ENCODE data around the gene SLC22A23.
A peak's percentile ranks its signal among the peaks of the same experiment; 100 is the strongest.

SLC22A23 gene

DNA sequence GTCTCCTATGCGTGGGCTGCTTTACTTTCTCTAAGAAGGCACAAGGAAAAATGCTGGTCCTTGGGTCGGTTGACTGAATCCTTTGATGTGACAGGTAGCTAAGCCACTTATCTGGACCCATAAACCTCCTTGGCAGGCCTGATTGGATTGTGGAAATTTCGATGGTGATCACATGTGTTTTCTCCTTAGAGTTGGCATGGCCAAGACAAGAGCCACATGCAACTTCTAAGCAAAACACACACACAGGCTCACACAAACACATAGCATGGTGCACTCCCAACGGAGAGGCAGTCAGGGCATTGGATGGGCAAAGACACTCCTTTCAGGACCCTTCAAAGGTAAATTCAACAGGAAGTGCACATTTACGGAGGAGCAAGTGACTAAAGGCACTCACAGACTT lies 102.9 kb downstream of the SLC22A23 start:
- DNase-seq (ENCODE audit: low read depth, low spot score), result no peak

DNA sequence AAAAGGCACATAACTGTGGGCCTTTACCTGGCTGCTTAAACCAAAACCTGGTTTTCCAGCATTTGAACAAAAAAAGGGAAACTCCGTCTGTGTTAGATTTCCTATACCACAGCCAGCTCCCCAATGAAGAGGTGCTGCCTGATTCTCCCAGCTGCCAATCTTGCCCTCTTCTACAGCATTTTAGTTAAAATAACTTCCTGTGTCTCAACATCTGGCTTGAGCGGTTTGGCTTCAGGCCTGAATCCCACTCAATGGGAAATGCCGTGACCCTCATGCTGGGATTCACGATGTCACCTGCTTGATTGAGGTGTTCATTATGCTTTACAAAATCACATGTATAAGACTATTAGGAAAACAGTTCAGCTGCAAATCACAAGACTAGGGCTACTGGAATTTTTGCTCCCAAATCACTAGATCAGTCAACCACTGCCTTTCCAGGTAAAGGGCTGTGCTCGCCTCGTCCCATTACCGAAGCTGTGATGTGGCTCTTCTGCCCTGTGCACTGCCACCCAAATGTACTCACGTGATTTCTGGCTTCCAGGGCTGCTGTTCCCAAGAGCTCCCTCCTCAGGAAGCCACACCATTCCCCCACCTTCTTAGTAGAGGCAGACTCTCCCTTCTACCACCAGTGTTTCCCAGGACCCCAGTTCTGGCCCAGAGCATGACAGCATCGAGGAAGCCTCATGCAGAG lies 103.5 kb downstream of the SLC22A23 start:
- DNase-seq (ENCODE audit: low read depth, low spot score), result no peak

DNA sequence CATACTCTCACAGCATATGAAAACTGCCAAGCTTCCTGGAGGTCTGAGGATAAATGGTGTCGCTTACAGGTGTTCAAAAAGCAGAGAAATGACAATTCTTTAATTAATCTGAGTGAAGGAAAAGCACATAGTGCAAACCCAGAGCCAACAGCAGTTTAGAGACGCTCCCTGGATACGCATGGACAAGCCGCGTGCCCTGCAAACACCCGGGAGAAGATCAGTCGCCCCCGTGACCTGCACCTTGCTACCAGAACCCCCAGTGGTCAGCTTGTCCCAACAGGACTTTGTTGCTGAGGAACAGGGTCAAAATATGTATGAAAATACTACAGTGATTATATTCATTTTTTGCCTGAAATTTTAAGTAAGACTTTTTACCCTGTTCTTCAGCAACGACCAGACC lies 104.2 kb downstream of the SLC22A23 start:
- no peak for DNase-seq (ENCODE audit: low read depth, low spot score)

- no peak for DNase-seq (ENCODE audit: low read depth, low spot score)
Observed at GRCh38 chr6:3351829-3352524, 104.9 kb downstream of the SLC22A23 start.

DNA sequence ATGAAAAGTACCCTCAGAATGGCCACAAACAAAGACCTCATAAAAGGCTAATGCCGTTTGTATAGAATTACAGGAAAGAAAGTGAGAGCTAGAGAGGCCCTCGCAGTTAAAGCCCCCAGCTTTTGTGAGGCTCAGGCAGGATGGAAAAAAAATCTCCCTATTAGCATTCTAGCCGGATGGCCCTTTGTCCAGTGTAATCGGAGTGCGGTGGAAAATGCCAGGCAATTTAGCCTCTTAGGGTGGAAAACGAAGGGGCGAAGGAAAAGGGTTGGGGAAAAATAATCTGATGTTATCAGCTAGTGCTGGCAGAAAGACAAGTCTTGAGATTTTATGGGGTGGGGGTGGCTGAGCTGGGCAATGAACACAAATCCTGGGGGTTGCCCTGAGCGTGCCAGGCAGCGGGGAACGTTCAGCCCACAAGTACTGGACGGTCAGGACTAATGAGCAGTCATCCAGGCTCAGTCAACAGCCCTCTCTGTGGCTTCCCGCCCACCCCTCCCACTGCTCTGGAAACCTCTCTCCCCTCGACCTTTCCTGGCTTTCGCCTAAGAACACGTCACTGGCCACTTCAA lies 105.7 kb downstream of the SLC22A23 start:
- DNase-seq (ENCODE audit: low read depth, low spot score), result peak; percentile 86

DNA sequence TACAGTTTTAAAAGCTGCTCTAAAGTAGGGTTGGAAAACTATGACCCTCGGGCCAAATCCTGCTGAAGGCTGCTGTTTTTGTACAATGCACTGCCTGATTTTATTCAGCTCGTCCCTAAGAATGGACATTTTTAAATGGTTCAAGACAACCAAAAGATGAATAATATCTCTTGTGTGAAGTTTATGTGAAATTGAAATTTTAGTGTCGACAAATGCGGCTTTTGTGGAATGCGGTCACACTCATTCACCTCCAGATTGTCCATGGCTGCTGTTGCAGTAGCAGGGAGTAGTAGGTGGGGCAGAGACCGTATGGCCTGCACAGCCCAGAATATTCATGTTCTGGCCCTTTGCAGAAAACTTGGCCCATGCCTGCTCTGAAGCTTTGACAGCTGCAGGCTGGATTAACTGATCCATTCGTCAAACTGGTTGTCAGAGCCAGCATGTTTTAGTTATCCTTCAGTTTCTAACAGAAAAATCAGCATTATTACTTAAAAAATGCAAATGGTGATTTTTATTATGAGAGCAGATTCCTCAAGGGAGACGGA lies 106.5 kb downstream of the SLC22A23 start:
- no peak for DNase-seq (ENCODE audit: low read depth, low spot score)

- DNase-seq (ENCODE audit: low read depth, low spot score), result no peak
Observed at GRCh38 chr6:3349388-3350251, 107.2 kb downstream of the SLC22A23 start.

- DNase-seq (ENCODE audit: low read depth, low spot score), result no peak
Observed at GRCh38 chr6:3348821-3349220, 108.0 kb downstream of the SLC22A23 start.

- no peak for DNase-seq (ENCODE audit: low read depth, low spot score)
Observed at GRCh38 chr6:3347826-3348225, 109.0 kb downstream of the SLC22A23 start.

- no peak for DNase-seq (ENCODE audit: low read depth, low spot score)
Observed at GRCh38 chr6:3347247-3347646, 109.6 kb downstream of the SLC22A23 start.

DNA sequence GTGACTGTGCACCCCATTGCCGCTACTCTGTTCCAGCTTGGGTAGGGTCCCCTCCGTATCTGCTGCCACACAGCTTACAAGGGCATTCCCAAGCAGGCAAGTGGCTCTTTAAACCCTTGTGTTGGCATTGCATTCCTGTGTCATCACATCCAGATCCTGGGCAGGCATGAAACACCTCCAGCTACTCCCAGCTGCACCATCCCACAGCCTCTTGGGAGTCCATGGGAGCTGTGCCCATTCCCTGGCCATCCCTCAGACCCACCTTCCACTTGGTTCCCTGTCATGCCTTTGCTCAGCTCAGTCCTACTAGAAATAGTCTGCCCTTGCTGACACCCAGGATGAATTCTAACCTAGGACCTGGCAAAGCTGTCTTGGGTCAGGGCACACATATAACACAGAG lies 110.4 kb downstream of the SLC22A23 start:
- DNase-seq (ENCODE audit: low read depth, low spot score), result no peak

DNA sequence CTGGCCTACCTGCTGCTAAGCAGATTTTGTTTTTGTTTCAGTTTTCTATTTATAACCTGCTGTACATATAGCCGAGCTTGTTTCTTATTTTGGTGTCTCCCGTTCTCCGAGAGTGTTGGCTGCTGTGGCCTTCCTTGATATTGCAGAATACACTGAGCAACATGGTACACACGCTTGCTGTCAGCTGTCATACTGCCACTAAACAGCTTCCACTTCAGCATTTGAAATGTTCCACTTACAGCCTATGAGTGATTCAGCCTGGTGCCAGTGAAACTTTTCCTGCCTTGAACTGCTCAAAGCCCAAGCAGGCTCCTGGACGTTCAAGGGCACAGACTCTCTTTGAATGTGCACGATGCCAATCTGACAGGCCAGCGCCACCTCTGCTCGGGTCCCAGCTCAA lies 111.0 kb downstream of the SLC22A23 start:
- no peak for DNase-seq (ENCODE audit: low read depth, low spot score)

- no peak for DNase-seq (ENCODE audit: low read depth, low spot score)
Observed at GRCh38 chr6:3343089-3343883, 113.6 kb downstream of the SLC22A23 start.

DNA sequence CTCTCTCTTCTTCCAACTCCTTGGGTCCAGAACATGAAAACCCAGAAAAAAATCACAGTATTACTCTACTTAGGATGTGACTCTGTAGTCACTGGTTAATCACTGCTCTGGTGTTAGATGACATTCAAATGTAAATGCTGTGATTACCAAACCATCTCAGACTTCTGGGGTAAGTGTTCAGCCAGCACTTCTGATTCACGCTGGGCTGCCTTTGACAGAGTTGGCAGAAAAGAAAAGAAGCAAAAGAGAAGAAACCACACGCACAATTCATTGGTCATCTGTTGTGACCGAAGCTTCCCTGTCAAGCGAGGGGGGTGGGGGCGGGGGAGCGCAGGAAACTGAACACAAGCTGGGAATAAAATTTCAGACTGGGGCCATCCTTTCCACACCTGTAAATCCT lies 115.4 kb downstream of the SLC22A23 start:
- peak; percentile 94 for DNase-seq (ENCODE audit: low read depth, low spot score)

DNA sequence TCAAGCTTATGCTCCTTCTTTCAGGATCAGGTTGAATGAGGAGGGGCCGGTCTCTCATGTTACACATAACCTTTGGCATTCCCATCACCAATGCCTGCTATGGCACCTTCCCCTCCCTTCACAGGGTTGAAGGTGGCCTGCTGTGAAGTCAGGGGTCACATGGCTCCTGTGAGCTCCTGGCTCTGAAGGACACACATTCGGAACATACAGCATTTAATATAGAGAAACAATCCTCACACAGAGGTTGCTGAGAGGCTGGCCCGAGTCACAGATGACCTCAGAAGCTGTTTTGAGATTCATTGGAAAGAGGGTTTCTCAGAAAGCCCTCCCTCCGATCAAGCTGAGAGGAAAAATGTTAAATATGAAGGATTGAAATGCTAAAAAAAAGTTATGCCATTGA lies 116.0 kb downstream of the SLC22A23 start:
- DNase-seq (ENCODE audit: low read depth, low spot score), result peak; percentile 68

DNA sequence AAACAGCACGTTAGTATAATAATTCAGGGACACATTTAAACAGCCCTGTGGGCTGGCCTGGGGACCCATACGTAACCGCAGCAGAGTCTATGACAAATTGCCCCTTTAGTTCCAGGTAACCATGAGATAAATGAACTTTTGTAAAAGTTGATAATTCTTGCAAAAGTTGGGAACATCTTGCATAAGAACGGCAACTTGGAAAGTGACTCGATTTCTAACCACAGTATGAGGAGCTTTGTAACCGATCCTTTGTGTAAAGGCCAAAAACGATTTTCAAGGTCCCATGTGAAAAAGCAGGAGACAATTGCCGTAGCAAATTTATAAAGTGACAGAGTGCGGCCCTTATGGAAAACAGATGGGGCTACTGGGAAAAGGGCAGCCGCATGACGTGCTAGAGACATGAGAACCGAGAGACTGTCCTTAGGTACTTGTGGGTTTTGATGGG lies 116.5 kb downstream of the SLC22A23 start:
- DNase-seq (ENCODE audit: low read depth, low spot score), result no peak

DNA sequence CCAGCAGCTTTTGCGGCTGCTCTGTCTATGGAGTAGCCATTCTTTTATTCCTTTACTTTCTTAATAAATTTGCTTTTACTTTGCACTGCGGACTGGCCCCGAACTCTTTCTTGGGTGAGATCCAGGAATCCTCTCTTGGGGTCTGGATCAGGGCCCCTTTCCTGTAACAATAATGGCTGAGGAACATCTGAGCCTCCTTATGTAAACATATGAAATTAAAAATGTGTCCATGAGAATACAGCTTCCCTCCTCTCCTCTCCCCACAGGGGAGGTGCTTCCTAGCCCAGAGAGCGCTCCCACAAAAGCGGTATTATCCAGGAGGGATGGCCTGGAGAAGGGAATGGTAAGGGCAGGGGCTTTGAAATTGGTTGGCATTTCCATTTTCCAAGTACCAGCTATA lies 117.0 kb downstream of the SLC22A23 start:
- no peak for DNase-seq (ENCODE audit: low read depth, low spot score)

GRCh38 chr6:3337521-3338350 lies 119.1 kb downstream of the SLC22A23 start:
- peak; percentile 61 for DNase-seq (ENCODE audit: low read depth, low spot score)

- no peak for DNase-seq (ENCODE audit: low read depth, low spot score)
Observed at GRCh38 chr6:3336859-3337515, 119.9 kb downstream of the SLC22A23 start.

All from astrocyte of the hippocampus (primary cell).